GM18507 (cell line): ENCODE data around the gene ADGRG1.

Source experiments
- DNase-seq: peaks from one replicate; pipeline ENCODE4 v3.0.0; 2011; ENCODE audit warnings: low read depth; ENCODE audit not compliant: insufficient read length; ENCODE audit errors: extremely low spot score
- FAIRE-seq: peaks from 2 replicates; lab custom pipeline; 2011; peaks lifted over from hg19 to GRCh38; lab: Jason Lieb, UNC

Gene ADGRG1

DNA sequence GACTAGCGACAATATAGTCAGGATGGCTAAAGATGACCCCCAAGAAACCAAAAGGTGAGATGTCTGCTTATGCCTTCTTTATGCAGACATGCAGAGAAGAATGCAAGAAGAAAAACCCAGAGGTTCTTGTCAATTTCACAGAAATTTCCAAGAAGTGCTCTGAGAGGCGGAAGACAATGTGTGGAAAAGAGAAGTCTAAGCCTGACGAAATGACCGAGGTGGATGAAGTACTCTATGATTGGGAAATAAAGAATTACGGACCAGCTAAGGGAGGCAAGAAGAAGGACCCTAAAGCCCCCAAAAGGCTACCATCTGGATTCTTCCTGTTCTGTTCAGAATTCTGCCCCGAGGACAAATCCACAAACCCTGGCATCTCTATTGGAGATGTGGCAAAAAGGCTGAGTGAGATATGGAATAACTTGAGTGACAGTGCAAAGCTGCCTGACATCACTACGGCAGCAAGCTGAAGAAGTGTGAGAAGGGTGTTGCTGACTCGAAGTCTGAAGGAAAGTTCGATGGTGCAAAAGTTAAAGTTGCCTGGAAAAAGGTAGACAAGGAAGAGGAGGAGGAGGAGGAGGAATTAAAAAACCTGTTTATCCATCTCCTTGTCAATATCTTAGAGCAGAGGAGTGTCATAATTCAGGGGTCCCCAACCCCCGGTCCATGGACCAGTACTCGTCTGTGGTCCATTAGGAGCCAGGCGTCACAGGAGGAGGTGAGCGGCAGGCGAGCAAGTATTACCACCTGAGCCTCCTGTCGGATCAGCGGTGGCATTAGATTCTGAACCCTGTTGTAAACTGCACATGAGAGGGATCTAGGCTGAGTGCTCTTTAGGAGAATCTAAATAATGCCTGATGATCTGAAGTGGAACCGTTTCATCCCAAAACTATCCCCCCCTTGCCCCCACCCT is 25.1 kb upstream of the ADGRG1 start:
- FAIRE-seq (no peak), DNase-seq (no peak)

DNA sequence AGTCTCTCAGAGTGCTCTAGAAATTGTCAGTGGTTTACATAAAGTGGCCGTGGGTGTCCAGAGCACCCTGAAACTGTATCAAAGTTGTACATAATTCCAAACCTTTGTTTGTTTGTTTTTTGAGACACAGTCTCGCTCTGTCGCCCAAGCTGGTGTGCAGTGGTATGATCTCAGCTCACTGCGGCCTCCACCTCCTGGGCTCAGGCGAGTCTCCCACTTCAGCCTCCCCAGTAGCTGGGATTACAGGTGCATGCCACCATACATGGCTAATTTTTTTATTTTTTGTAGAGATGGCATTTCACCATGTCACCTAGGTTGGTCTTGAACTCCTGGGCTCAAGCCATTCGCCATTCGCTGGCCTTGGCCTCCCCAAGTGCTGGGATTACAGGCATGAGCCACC is 24.3 kb upstream of the ADGRG1 start:
- DNase-seq (no peak), FAIRE-seq (no peak)

DNA sequence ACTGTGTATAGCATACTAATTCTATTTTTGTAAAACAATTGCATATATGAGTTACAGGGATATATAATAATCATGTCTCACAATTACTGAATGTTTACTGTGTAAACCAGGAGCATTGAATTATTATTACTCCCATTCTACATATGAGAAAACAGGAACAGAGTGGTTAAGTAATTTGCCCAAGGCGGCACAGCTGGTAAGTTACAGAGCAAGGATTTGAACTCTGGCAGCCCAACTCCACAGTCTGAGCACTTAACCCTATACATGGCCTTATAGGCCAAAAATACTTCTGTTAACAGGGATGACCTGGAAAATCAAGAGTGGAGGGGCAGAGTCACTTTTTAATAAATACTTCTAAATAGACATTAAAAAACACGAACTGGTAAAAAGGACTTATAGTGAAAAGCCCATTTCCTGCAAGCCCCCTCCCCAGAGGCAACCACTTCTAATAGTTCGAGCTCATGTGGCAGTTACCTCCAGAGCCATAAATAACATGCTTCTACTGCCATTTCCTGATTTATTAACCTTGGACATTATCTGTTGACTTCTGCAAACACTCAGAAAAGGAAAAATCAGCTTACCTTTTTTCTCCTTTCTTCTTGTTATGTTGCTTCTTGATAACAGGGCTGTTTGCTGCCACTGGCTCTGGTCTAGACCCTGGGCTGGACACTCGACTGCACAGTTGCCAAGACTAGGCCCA is 22.1 kb upstream of the ADGRG1 start:
- no peak for FAIRE-seq
- no peak for DNase-seq

DNA sequence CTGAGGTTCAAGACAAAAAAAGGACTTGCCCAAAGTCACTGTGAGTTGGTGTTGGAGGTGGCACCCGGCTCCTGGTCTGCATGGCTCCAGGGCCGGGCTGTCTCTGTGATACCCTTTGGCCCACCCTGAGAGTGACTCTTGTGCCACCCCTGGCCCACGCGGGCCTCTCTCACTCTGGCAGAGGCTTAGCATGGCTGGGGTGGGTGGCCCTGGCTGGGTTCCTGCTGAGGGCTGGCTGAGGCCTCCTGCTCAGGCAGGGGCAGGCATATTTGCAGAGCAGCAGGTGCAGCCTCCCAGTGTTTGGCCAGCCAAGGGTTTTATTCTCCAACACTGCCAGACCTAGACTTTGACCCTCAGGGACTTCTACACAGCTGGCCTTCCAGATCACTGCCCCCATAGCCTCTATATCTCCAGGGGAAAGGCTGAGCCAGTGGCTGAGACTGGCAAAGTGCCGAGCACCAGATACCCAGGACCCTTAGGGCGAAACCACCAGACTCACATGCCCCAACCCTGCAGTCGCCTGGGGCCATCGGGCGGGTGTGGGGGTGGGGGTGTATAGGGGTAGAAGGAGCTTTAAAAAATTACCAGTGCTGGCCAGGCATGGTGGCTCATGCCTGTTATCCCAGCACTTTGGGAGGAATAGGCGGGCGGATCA is 21.5 kb upstream of the ADGRG1 start:
- FAIRE-seq = no peak
- no peak for DNase-seq

DNA sequence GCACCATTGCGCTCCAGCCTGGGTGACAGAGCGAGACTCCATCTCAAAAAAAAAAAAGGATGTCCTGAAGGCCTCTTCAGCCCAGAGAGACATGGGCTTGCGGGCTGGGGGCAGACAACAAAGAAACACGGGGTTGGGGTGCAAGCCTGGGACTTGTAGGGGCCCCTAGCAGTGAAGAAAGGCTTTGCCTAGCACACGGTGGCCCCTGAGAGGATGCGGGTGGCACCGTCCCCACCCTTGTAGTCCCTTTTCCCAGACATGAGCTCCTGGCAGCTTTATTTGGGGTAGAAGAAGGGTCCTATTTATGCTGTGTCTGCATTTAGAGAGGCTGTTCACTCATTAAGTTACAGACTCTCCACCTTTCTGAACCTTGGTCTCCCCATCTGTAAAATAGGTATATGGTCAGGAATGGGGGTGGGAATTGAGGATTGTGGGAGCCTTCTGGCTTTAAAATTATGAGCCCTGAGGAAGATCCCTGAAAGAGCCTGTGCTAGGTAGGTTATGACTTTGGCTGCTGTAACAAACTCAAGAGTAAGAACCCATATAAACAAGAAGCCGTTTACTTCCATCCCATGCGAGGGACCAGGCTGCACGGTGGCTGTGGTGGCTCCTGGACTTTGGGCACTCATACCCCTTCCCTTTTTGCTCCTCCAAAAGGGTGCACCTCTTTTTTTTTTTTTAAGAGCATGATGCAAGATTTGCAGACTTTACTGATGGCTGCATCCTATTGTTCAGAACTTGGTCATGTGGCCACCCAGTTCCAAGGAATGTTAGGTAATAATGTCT is 20.6 kb upstream of the ADGRG1 start:
- DNase-seq = no peak
- FAIRE-seq = no peak

DNA sequence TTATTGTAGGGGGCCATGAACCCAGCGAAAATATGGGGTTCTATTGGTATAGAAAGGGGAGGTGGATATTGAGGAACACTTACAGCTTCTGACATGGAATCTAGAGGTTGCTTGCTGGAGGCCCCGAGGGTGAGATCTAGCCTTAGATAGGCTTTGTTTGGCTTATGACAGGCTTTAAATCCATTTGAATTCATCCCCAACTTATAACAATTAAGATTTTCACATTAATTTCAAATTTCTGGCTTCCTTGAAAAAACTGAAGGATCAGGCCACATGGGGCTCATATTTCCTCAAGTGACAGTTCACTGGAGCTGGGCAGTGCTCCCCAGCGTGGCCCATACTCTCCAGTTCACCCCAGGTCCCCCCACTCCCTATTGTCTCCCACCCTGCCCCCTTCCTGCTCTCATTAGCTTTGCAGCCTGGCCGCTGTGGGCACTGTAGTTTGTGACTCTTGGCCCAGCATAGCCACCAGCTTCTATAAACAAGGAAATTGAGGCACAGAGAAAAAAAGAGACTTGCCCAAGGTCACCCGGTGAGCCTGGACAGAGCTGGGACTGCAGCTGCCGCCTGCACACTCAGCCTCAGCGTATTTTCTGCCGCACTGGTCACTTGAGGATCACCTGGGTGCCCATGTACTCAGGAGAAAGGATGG is 19.8 kb upstream of the ADGRG1 start:
- no peak for DNase-seq
- no peak for FAIRE-seq

DNA sequence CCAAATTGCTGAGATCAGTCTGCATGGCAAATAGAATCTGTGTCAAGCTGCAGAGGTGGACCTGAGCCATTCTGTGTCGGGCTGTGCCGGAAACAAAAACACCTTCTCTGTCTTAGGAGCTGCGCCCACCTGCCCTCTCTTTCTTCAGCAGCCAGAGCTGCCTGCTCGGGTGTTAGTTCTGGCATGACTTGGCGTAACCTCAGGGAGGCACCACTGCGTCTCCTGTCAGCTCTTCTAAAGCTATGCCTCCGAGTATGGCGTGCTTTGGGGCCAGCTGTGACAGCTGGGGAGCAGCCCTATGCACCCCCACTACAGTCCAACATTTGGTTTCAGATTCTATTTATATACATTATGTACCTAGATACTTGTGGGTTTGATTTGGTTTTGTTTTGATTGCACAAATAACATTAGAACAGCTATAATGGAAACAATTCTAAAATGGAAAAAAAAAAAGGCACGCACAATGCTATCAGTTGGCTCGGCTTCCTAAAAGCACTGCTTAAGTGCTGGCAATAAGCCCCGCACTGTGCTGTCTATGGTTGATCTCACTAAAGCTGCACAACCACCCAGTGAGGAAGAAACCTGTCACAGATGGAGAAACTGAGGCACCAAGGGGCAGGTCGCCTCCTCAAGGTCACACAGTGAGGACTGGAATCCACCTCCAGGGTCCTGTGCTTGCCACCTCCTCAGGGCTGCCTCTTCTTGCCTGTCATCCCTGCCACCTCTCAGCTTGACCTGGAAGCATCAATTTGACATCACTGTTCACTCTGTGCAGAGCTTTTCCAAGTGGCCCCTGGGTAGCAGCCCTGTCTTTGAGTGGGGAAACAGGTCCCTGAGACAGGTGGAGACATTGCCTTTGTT is 18.7 kb upstream of the ADGRG1 start:
- FAIRE-seq (peak; percentile 95), DNase-seq (peak; percentile 64)

DNA sequence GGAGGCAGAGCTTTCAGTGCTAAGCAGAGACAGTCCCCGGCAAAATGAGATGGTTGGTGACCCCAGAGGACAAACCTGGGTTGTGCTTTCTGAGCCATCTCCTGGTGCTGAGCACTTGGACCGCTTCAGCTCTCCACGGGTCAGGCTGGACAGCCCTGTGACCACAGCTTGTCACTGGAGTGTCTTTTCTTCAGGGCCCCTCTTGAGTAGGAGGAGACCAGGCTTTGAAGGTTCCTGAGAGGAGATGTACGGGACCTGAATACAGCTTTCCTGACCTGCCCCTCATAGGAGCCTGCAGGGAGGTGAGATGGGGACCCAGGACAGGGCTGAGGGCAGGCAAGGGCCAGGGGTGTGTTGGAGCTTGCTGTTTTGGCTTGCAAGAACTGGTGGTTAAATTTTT is 17.8 kb upstream of the ADGRG1 start:
- no peak for DNase-seq
- FAIRE-seq = no peak

DNA sequence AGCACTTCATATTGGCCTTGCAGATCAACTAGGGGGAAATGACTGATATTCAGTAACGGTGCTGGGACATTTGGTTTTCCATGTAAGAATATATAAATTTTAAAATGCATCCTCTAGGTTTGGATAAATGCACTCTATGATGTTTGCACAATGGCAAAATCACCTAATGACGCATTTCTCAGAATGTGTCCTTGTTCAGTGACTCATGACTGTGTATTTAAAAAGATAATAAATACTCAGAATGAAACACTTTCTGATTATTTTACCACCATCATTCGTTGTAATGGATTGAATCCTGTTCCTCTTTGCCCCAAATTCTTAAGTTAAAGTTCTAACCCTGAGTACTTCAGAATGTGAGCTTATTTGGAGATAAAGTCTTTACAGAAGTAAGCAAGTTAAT is 17.2 kb upstream of the ADGRG1 start:
- no peak for FAIRE-seq

DNA sequence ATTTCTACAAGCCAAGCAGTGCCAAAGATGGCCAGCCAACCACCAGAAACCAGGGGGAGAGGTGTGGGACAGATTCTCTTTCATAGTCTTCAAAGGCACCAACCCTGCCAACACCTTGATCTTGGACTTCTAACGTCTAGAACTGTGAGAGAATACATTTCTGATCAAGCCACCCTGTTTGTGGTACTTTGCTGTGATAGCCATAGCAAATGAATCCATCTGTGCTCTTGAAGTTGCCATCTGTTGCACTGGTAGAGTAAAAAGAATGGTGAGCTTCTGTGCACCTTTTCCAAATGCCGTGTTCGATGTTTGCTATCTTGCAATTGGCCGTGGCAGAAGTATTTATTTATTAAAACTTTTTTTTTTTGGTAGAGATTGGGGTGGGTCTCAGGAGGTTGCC is 16.7 kb upstream of the ADGRG1 start:
- DNase-seq = no peak
- FAIRE-seq = no peak

More for the DNA sequence above, 17.2 kb upstream of the ADGRG1 start:
- no peak for DNase-seq

DNA sequence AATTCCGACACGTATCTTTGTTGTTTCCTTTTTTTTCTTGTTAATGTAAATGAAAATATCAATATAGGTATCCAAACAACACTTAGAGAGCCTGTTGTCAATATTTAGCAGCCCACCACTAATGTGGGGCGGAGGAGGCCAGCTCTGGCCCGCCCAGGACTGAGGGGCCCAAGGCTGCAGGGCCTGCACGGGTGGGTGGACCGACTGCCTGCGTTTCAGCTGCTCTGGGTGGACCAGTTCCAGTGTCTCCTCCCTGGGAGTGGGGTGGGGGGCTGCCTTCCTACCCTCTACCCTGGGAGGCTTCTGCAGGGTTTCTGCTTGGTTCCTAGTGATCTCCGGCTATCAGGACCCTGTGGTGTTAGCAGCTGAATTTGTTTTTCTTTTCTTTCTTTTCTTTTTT is 15.9 kb upstream of the ADGRG1 start:
- DNase-seq = no peak

DNA sequence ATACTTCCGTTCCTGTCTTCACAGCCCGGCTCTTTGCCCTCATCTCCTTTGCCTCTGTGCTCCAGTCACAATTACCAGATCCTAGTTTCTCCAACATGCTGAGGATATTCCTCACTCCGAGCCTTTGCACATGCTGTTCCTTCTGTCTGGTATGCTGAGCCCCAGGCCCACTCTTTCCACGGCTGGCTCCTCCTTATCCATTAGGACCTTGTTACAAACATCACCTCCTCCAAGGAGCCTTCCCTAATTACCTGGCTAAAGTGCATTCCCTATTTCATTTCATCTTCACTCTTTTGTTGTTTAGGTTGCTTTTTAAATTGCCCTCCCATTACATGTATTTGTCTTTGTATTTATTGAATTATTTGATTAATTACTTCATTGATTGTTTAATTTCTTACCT is 14.9 kb upstream of the ADGRG1 start:
- FAIRE-seq = no peak
- DNase-seq = no peak

More for the DNA sequence above, 15.9 kb upstream of the ADGRG1 start:
- FAIRE-seq = no peak

DNA sequence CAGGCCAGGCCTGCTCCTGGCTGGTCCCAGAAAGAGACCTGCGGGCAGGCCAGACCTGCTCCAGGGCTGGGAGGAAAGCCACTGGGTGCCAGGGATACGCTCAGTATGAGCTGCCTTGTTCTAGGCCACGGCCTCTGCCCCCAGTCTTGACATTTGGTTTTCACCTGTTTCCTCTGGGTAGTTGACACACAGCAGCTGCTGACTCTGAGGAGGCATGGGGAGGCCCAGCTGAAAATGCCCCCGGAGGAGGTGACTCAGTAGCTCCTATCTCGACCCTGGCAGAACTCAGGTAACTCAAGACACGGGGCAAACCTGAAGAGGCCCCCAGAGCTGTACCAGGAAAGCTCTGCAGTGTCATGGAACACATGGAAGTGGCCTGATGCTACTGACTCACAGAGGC is 13.9 kb upstream of the ADGRG1 start:
- FAIRE-seq (no peak), DNase-seq (no peak)

DNA sequence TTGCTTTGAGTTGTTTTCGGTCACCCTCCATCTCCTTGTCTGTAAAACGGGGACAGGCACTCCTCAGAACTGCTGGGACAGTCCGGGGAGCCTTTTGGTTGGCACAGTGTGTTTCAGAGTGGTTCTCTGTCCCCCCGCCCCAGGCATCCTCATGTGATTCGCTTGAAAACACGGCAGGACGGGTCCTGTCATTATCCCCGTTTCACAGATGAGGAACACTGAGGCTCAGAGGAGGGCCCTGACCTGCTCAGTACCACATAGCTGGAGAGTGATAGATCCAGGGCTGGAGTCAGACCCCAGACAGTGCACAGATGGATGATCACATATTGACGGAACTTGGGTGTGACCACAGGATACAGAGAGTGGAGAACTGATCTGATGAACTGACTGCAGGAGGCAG is 13.5 kb upstream of the ADGRG1 start:
- no peak for DNase-seq
- no peak for FAIRE-seq

DNA sequence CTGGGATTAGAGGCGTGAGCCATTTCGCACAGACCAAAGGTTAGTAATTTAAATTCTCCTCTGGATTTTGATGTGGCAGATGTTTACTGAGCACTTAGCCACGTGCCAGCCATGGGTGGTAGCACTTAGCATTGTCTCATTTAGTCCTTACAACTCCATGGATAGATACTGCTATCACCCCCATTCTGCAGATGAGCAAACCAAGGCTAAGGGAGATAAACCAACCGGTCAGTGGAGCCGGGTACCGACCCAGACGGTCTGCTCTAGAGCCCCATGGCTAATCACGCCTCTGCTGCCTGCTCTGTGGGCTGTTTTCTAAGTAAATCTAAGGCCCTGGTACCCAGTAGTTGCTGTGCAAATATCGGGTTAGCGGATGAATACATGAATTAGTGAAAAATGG is 12.6 kb upstream of the ADGRG1 start:
- FAIRE-seq (no peak), DNase-seq (no peak)

DNA sequence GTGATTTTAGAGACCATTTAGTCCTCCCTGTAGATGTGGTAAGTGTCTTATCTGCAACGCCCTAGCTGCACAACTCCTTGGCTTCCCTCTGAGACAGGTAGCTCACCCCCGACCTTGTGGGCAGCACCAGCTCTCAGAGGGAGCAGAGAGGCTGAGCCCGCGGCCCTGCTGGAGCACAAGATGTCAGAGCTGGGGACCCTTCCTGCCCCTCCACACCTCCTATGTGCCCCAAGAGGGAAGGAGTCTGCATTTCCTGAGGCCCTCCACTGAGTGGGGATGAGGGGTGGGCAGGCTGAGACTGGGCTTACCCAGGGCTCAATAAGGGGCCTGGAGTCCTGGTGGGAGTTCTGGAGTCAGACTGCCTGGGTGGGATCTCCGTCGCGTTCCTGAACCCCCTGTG is 12.2 kb upstream of the ADGRG1 start:
- no peak for DNase-seq
- no peak for FAIRE-seq

DNA sequence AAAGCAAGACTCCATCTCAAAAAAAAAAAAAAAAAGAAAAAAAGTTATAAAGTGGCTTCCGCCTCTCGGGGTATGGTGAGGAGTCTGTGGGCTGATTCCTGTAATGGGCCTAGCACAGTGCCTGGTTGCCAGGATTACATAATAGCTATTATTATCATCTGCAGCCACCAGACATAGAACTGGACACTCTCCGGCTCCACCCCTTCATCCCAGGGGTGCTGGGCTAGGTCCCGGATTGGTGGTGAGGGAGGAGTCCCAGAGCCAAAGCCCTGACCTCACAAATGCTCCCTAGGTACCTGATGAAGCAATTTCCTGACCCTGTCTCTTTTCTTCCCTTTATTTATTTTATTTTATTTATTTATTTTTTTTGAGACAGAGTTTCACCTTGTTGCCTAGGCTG is 11.6 kb upstream of the ADGRG1 start:
- DNase-seq = no peak
- no peak for FAIRE-seq

DNA sequence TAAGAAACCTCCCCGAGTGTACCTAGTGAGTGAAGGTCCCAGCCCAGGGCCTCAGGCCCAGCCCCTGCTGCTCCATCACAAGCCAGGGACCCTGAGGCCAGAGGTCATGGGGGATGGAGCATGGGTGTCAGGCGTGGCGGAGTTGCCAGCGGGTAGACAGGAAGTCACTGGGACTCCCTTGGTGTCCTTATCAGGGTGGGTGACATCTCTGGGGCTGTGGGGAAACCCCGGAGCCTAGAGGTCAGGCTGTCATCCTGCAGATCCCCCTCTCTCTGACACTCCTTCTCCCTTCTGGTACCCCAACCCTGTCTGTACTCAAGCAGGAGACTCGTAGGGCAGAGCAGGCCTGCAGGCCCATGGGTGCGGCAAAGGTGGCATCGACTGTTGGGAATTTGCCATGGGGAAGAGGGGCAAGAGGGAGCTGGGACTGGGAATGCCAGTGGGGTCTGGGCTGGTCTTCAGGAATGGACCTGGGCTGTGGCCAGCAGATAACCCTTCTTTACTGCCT is 10.8 kb upstream of the ADGRG1 start:
- no peak for FAIRE-seq
- no peak for DNase-seq
